Mucosa of descending colon (tissue), 3 donors: Measurements from ENCODE around the gene TNIK. TPM values are rescaled to one million over a fixed set of nuclear protein-coding genes. Genes with fewer than 3 reads are reported as not detected.

Experiments
- ATAC-seq: fragments of 200-7000 bp; cut with Tn5 transposase; one replicate; pipeline ENCODE4 v1.9.1; 2020; ENCODE audit warnings: mild to moderate bottlenecking, moderate library complexity
- DNase-seq, 3 donors: peaks; one replicate each; pipeline ENCODE4 v3.0.0-alpha.2; 2020
- H3K36me3 ChIP-seq: fragments of 200-600 bp; one replicate; pipeline ENCODE4 v1.8.0; 2021; ENCODE audit warnings: low read depth, mild to moderate bottlenecking
- H3K4me1 ChIP-seq: fragments of 200-600 bp; one replicate; pipeline ENCODE4 v1.8.0; 2021; ENCODE audit warnings: low read depth, mild to moderate bottlenecking
- H3K4me3 ChIP-seq: fragments of 200-600 bp; one replicate; pipeline ENCODE4 v1.8.0; 2021; ENCODE audit warnings: mild to moderate bottlenecking
- H3K9me3 ChIP-seq: fragments of 200-600 bp; one replicate; pipeline ENCODE4 v1.8.0; 2021; ENCODE audit warnings: mild to moderate bottlenecking
- CTCF ChIP-seq: fragments of 200-600 bp; IDR thresholded peaks from one replicate; pipeline ENCODE4 v1.8.0; 2022; ENCODE audit warnings: antibody characterized with exemption, mild to moderate bottlenecking
- intact Hi-C, 2 donors: fragments of 100-400 bp; cut with DNase I in 1 of 2; cut with micrococcal nuclease in 1 of 2; formaldehyde crosslinking; loops; one replicate each; pipeline versions ENCODE4 v1.11.0 to v1.11.1; 2022; cut with DNase I, micrococcal nuclease
- total RNA-seq, 3 donors: library from RNA; stranded (reverse); fragmentation: NEBNext Ultra II Directional in 2 of 3; extraction: Animal tissue kit (Norgen Biotek cat#: 25700) in 2 of 3; gene quantifications; one replicate each; pipeline versions ENCODE4 v1.2.1 to v1.2.4, GENCODE V29; 2021 to 2023
- donor health status: DM: no; HTN: no; CAD: no; lungs with moderate emphysema.
- donor health status: DM: no; HTN: no; CAD: no.
- donor health status: DM: no; HTN: yes; CAD: no.

TNIK gene
- total RNA-seq, 3 donors from 2014 or later, result 27.2 to 33.0 (median 28.0) TPM

- TF ChIP-seq CTCF, result no peak
- intact Hi-C loops, result no loop called here
- H3K36me3 ChIP-seq, result no peaks in the 10 kb centered on the region
- DNase-seq (no peak), ATAC-seq (no peak)
- no peaks in the 10 kb centered on the region for H3K9me3 ChIP-seq
- H3K4me1 ChIP-seq, result peaks cover 5% of the 10 kb centered on the region
- H3K4me3 ChIP-seq, result no peak overlapping the region
Observed at GRCh38 chr3:171402281-171402680, 57.9 kb downstream of the TNIK start.

GRCh38 chr3:171401432-171401831 is 58.8 kb downstream of the TNIK start:
- DNase-seq (no peak), ATAC-seq (no peak)
- no peak for TF ChIP-seq CTCF
- no peaks in the 10 kb centered on the region for H3K36me3 ChIP-seq
- no peak overlapping the region for H3K4me3 ChIP-seq
- intact Hi-C loops, result no loop called here
- peaks cover 5% of the 10 kb centered on the region for H3K4me1 ChIP-seq
- no peaks in the 10 kb centered on the region for H3K9me3 ChIP-seq

- no peaks in the 10 kb centered on the region for H3K9me3 ChIP-seq
- intact Hi-C loops, result no loop called here
- H3K36me3 ChIP-seq, result no peaks in the 10 kb centered on the region
- peaks cover 5% of the 10 kb centered on the region for H3K4me1 ChIP-seq
- DNase-seq, result no peak
- ATAC-seq, result no peak
- no peak overlapping the region for H3K4me3 ChIP-seq
- no peak for TF ChIP-seq CTCF
Observed at GRCh38 chr3:171399842-171400241, 60.4 kb downstream of the TNIK start.

- ATAC-seq, result no peak
- H3K4me1 ChIP-seq, result no peaks in the 10 kb centered on the region
- TF ChIP-seq CTCF, result no peak
- no peaks in the 10 kb centered on the region for H3K36me3 ChIP-seq
- intact Hi-C loops, result no loop called here
- no peak overlapping the region for H3K4me3 ChIP-seq
- no peak for DNase-seq
- H3K9me3 ChIP-seq, result no peaks in the 10 kb centered on the region
Observed at GRCh38 chr3:171398343-171398742, 61.9 kb downstream of the TNIK start.

- Histone ChIP-seq H3K4me1 (no peaks in the 10 kb centered on the region), H3K4me3 (no peak overlapping the region), H3K9me3 (no peaks in the 10 kb centered on the region), H3K36me3 (no peaks in the 10 kb centered on the region)
- no peak for TF ChIP-seq CTCF
- DNase-seq (no peak), ATAC-seq (no peak)
- intact Hi-C loops, result no loop called here
Observed at GRCh38 chr3:171397089-171397488, 63.1 kb downstream of the TNIK start.

GRCh38 chr3:171396048-171396447 is 64.2 kb downstream of the TNIK start:
- Histone ChIP-seq H3K4me3 (no peak overlapping the region), H3K4me1 (no peaks in the 10 kb centered on the region), H3K36me3 (no peaks in the 10 kb centered on the region), H3K9me3 (no peaks in the 10 kb centered on the region)
- no peak for TF ChIP-seq CTCF
- intact Hi-C loops, result no loop called here
- DNase-seq (no peak), ATAC-seq (no peak)
